GM12891 (cell line): ENCODE measurements around the gene ATPAF2.

Experiments used
- POLR2A ChIP-seq: IDR thresholded peaks from 2 replicates; pipeline ENCODE4 v1.6.1; 2011; ENCODE audit warnings: low read depth, low read length, control low read depth
- POLR2AphosphoS5 ChIP-seq: IDR thresholded peaks from 2 replicates; pipeline ENCODE4 v1.6.1; 2011; ENCODE audit warnings: low read depth, low read length, control low read depth
- TAF1 ChIP-seq: IDR thresholded peaks from 2 replicates; pipeline ENCODE4 v1.6.1; 2011; ENCODE audit warnings: low read depth, low read length, control low read depth

DNA sequence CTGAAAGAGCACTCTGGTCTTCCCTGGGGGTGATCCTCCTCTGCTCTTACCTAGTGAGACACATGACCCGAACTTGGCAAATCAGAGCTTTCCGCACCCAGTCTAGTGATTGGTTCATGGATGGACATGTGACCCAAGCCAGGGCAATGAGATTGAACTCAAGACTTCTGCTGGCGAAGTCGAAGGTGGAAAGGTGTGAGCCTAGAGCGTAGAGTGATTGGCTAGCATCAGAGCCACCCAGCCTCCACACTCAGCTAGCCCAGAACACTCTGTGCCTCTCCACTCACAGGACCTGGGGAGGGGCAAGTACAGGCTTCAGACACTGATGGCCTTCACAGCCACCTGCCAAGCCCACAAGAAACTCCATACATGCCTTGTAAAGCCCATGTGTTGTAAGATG, 17.6 kb downstream of the ATPAF2 start:
- TF ChIP-seq POLR2AphosphoS5 (no peak), POLR2A (no peak), TAF1 (no peak)
